Activated effector memory CD4-positive, alpha-beta T cell treated with Interleukin-2 at 50 U/mL for 16 hours (primary cell): ENCODE data around the gene UQCR11.

ENCODE experiments used
- DNase-seq: peaks from one replicate; pipeline ENCODE4 v3.0.0-alpha.2; 2020

Gene UQCR11

GRCh38 chr19:1613808-1614570 lies 8.7 kb upstream of the UQCR11 start:
- DNase-seq: no peak

GRCh38 chr19:1613146-1613545 lies 7.9 kb upstream of the UQCR11 start:
- DNase-seq: no peak

DNA sequence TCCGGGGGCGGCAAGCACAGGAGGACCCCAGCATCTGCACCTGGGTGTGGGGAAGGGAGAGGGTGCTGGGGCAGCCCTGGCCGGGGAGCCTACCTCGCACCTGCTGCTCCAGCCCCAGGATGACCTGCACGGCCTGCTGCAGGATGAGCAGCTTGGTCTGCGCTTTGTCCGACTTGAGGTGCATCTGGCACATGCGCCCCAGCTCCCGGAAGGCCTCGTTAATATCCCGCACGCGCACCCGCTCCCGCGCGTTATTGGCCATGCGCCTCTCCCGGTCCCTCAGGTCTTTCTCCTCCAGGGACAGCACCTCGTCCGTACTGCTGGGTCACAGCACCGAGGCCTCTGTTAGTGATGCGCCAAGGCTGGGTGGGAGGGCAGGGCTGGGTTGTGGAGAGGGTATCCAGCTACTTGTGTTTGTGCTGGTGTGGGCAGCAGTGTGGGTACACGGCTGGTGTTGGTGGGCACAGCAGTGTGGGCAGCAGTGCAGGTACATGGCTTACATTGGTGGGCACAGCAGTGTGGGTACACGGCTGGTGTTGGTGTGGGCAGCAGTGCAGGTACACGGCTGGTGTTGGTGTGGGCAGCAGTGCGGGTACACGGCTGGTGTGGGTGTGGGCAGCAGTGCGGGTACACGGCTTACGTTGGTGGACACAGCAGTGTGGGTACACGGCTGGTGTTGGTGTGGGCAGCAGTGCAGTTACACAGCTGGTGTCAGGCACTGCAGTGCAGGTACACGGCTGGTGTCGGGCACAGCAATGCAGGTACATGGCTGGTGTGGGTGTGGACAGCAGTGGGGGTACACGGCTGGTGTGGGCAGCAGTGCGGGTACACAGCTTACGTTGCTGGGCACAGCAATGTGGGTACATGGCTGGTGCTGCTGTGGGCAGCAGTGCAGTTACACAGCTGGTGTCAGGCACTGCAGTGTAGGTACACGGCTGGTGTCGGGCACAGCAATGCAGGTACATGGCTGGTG lies 7.1 kb upstream of the UQCR11 start:
- DNase-seq: no peak

GRCh38 chr19:1611353-1611752 lies 6.1 kb upstream of the UQCR11 start:
- DNase-seq: no peak

- DNase-seq: no peak
Measured at GRCh38 chr19:1610579-1610978, 5.3 kb upstream of the UQCR11 start.

DNA sequence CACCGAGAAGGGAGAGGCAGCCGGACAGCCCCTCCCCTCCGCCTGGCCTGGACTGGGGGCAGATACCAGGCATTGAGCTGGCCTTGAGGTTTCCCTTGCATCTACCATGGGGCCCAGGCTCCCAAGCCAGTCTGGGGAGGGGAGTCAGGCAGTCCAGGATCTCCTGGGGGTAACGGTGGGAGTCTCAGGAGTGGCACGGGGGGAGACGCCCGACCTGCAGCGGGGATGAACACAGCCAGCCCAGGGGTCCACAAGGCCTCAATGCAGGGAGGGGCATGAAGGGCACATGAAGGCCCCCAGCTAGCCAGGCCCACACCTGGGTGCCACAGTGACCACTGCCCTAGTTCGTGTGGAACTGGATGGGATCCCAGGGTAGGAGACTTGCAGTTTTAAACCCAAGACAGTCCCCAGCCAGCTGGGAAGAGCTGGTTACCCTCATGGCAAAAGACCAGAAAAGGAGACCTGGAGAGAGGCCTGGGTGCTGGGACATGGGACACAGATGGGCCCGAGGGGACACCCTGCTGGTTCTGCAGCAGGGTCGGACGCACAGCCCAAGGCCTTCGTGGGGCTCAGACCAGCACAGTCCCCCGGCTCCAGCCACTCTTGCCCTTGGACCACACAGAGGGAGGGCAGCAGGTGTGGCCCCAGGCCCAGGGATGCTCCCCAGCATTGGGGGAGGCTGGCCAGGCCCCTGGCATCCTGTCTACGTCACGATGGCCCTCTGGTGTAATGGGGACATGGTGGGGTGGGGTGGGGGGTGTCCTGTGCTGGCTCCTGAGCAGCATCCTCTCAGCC lies 4.6 kb upstream of the UQCR11 start:
- DNase-seq: no peak

- peak; percentile 13 for DNase-seq
Measured at GRCh38 chr19:1609103-1609396, 3.8 kb upstream of the UQCR11 start.

DNA sequence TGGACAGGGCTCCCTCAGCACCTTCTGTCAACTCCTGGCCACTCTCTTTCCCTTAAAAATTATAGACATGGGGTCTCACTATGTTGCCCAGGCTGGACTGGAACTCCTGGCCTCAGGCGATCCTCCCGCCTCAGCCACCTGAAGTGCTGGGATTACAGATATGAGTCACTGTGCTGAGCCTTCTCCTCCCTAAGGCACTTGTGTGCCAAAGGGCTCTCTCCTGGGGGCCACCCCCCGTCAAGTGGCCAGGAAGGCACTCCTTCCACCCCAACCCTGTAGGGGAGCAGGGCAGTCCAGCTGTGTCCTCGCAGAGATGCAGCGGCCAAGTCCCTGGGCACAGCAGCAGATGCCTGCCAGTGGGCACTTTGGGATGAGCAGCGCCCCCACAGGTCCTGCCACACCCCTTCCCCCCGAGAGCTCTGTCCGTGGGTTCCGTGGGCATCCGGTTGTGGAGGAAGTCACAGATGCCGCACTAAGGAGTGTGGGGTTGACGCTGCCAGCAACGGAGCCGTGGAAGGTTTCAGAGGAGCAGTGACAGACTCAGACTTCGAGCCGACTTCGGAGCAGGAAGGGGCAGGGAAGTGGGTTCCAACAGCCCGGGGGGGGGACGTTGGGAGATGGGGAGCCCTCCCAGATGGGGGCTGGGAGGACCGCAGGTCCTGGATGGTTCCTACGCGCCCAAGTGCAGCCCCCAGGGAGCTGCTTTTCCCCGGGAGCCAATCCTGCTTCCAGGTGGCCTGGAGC lies 3.3 kb upstream of the UQCR11 start:
- DNase-seq: peak; percentile 27

- no peak for DNase-seq
Measured at GRCh38 chr19:1606138-1606651, 933 bp upstream of the UQCR11 start.

DNA sequence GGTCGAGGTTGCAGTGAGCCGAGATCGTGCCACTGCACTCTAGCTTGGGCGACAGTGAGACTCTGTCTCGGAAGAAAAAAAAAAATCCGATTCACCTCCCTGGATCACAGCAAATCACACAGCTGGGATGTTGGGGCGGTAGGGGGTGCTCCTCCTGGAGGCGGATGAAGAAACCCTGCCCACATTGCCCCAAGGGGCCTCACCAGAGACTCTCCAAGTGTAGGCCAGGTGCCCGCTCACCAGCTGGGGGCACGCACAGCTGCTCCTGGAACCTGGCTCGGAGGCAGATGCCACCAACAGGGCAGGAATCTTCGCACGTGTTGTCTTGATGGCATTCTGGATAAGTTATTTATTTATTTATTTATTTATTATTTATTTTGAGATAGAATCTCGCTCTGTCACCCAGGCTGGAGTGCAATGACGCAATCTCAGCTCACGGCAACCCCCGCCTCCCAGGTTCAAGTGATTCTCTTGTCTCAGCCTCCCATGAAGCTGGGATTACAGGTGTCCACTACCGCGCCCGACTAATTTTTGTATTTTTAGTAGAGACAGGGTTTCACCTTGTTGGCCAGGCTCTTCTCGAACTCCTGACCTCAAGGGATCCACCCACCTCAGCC lies 3.1 kb downstream of the UQCR11 start:
- no peak for DNase-seq

DNA sequence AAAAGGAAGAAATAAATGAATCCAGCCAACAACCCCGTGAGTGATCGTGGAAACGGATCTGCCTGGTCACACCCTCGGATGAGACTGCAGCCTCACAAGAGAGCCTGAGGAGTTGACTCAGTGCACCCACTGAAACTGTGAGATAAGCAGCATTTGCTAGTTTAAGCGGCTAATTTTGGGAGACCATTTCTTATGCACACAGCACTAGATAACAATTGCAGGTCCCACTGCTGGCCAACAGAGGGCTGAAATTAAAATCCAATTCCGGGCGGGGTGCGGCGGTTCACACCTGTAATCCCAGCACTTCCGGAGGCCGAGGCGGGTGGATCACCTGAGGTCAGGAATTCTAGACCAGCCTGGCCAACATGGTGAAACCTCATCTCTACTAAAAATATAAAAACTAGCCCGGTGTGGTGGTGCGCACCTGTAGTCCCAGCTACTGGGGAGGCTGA lies 3.6 kb downstream of the UQCR11 start:
- DNase-seq: no peak

DNA sequence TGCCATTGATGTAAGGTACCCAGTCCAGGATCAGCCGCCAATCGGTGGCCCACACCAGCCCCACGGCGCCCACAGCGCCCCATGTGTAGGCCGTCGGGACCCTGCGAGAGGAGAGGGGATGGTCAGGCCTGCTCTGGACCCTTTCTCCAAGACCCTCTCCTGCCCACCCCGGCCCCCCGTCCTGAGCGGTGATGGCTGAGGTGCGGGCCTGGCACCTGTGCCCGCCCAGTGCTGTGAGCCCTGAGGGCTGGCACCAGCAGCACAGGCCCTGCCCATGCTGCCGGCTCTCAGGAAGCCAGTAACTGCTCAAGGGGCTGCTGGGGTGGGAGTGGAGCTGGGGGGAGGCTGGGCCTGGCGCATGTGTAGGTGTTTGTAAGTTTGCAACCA lies 5.8 kb downstream of the UQCR11 start:
- DNase-seq: no peak

DNA sequence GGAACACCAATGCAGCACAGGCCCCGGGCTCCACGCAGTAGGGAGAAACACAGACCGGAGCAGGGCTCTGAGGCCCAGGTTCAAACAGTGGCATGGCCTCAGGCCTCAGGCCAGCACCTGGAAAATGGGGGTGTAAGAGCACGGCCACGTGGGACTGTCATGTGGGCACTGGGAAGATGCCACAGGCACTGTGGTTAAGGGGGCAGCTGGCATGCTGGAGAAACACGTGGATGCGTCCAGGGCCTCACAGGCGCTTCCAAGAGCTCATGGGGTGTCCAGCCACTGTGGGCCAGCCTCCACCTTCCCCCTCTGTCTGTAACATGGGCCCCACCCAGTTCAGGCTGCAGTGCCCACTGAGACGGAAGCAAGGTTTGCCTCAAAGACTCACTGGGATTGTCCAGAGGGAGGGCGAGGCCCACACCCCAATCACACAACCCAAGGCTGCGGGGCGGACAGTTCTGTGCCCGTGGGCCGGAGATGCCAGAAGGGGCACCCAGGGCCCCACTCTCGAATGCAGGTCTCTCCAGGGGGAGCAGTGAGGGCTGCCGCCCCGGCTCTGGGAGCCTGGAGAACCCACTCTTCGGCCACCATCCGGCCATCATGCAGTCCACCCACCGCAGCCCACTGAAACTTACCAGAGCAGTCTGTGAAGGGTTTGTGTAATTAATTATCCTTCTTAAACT lies 6.3 kb downstream of the UQCR11 start:
- DNase-seq: no peak

DNA sequence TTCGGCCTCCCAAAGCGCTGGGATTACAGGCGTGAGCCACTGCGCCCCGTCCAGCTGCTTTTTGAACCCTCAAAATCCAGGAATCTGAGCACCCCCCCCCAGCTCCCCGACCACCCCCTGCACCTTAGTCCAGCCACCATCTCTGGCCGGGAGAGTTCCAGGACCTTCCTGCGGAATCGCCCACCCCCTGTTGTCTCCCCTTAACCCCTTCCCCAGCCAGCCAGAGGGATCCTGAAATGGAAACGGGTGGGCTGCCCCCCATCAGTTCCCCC lies 11.8 kb downstream of the UQCR11 start:
- no peak for DNase-seq

DNA sequence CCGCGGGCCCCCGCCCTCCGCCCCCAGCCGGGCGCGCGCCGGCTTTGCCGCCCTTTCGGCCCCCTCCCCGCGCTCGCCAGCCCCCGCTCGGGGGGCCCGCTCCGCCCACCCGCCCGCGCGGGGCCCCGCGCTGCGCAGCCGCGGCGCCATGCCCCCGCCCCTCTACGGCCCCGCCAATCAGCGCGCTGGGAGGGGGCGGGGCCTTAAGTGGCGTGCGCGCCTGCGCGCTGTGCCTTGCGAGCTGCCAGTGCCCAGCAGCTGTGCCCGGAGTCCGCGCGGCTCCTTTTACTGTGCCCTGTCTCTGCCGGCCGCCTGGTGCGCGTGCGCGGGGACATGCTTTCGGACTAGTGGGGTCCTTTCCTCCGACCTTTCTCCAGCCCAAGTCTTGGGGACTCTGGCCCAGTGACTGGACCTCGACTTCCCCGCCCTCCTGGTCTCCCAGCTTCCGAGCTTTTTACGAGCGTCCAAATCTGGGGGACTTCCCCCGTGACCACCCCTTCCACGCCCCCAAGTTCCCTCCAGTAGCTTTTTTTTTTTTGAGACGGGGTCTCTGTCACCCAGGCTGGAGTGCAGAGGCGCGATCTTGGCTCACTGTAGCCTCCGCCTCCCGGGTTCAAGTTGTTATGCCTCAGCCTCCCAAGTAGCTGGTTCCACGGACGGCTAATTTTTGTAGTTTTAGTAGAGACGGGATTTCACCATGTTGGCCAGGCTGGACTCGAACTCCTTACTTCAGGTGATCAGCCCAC lies 12.3 kb downstream of the UQCR11 start, which contains the start of gene MBD3:
Gene MBD3, minus strand, starts transcription at position 111 of the 746 bp plus-strand sequence. CDS start 234 bp downstream, outside the sequence.
- peak; percentile 81 for DNase-seq

DNA sequence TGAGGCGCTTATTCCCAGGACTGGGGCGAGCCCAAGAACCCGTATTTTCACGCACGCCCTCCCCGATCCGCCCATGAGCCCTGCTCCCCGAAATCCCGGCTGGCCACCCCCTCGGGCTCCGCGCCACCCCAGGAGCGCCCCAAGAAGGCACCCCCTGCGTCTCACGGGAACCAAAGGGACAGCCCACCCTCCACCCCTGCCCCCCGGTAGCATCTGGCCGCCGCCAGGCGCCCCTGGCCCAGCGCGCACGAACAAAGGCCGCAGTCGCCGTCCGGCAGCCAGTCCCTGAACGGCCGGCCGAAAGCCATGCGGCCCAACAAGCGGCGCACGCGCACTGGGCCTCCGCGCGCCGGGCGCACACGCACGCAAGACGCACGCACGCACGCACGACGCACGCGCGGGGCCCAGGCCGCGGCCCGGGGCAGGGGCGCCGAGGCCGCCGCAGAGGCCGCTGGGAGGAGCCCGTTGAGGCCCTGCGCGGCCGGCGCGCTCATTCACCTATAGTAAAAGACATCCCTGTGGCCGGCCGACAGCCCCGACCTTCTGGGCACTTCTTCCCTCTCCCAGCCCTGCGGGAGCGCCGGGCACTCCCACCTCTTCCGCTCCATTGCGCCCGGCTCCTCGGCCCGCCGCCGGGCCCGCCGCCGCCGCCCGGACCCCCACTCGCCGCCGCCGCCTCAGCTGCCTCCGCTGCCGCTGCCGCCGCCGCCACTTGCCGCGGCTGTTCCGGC lies 13.1 kb downstream of the UQCR11 start:
- peak; percentile 76 for DNase-seq

GRCh38 chr19:1591421-1592023 lies 13.7 kb downstream of the UQCR11 start:
- DNase-seq: no peak

GRCh38 chr19:1590641-1591397 lies 14.4 kb downstream of the UQCR11 start:
- no peak for DNase-seq

DNA sequence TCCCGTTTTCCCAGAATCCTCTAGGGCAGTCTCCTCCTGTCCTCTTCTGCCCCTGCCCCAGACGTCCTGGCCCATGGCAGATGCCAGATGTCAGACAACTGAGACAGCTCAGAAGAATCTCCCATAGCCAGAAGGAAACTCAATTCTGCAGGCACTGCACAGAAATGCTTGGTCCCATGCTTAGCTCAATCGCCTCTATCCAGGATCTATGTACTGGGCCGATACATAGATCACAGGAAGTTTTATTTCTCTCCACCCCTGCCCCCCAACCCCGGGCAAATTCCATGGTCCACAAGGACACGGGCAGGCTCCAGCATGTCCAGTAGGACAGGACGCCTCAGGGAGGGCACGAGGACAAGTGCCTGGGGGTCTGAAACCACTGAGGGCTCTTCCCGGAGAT lies 17.4 kb downstream of the UQCR11 start:
- DNase-seq: no peak
